Neural crest cell (in vitro differentiated cells): ENCODE data around the gene DNMBP. TPM values are rescaled to one million over a fixed set of nuclear protein-coding genes. Genes with fewer than 3 reads are reported as not detected.

Source experiments
- DNase-seq: peaks from one replicate; pipeline ENCODE4 v3.0.0; 2021; ENCODE audit warnings: low read depth, mixed read lengths, low spot score
- H3K27ac Mint-ChIP-seq: one replicate; pipeline ENCODE4 v1.8.0; 2021; ENCODE audit warnings: mild to moderate bottlenecking, mixed read lengths; ENCODE audit not compliant: unreplicated experiment
- H3K27me3 Mint-ChIP-seq: 2 replicates; pipeline ENCODE4 v1.8.0; 2021; ENCODE audit warnings: low read depth, mild to moderate bottlenecking, mixed read lengths
- H3K36me3 Mint-ChIP-seq: 2 replicates; pipeline ENCODE4 v1.8.0; 2021; ENCODE audit warnings: low read depth, mild to moderate bottlenecking, mixed read lengths
- H3K4me1 Mint-ChIP-seq: 2 replicates; pipeline ENCODE4 v1.8.0; 2021; ENCODE audit warnings: mixed read lengths
- H3K4me3 Mint-ChIP-seq: one replicate; pipeline ENCODE4 v1.8.0; 2021; ENCODE audit warnings: mild to moderate bottlenecking, mixed read lengths
- H3K9me3 Mint-ChIP-seq: 2 replicates; pipeline ENCODE4 v1.8.0; 2021; ENCODE audit warnings: mixed read lengths
- total RNA-seq: library from RNA; stranded (reverse); gene quantifications from 2 replicates; pipeline ENCODE4 v1.2.1, GENCODE V29; 2021
- TF ChIP-seq, protein P1 (sequence below): fragments of 200-600 bp; sonication (generic); conservative IDR thresholded peaks from 2 replicates; pipeline ENCODE4 v1.5.0; 2021; ENCODE audit warnings: antibody characterized with exemption, mild to moderate bottlenecking

DNMBP gene
- total RNA-seq, 1 donor from 2014 or later: 17.8 TPM

DNA sequence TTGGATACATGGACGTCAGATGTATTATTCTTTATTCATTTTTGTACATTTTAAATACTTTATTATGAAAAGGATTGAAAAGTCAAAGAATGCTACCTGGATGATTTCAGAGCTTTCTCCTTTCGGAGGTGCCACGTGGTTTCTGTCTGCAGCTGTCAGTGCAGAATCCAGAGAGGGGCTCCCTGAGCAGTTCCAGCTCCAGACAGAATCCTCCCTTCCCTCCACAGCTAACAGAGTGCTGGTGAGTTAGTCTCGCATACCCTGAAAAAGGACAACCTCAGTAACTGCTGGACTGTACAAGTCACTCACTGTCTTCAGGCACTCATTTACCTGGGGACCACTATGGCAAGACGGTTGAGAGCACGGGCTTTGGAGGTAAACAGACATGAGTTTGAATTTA, 10.9 kb downstream of the DNMBP start:
- H3K4me3 Mint-ChIP-seq: no peak overlapping the region
- no peak for DNase-seq
- TF ChIP-seq, protein P1, sequence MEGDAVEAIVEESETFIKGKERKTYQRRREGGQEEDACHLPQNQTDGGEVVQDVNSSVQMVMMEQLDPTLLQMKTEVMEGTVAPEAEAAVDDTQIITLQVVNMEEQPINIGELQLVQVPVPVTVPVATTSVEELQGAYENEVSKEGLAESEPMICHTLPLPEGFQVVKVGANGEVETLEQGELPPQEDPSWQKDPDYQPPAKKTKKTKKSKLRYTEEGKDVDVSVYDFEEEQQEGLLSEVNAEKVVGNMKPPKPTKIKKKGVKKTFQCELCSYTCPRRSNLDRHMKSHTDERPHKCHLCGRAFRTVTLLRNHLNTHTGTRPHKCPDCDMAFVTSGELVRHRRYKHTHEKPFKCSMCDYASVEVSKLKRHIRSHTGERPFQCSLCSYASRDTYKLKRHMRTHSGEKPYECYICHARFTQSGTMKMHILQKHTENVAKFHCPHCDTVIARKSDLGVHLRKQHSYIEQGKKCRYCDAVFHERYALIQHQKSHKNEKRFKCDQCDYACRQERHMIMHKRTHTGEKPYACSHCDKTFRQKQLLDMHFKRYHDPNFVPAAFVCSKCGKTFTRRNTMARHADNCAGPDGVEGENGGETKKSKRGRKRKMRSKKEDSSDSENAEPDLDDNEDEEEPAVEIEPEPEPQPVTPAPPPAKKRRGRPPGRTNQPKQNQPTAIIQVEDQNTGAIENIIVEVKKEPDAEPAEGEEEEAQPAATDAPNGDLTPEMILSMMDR: no peak
- no peaks in the 10 kb centered on the region for H3K9me3 Mint-ChIP-seq
- H3K27ac Mint-ChIP-seq: peak overlapping the region; percentile 43
- H3K27me3 Mint-ChIP-seq: no peaks in the 10 kb centered on the region
- no peaks in the 10 kb centered on the region for H3K36me3 Mint-ChIP-seq
- peaks cover 24% of the 10 kb centered on the region for H3K4me1 Mint-ChIP-seq

DNA sequence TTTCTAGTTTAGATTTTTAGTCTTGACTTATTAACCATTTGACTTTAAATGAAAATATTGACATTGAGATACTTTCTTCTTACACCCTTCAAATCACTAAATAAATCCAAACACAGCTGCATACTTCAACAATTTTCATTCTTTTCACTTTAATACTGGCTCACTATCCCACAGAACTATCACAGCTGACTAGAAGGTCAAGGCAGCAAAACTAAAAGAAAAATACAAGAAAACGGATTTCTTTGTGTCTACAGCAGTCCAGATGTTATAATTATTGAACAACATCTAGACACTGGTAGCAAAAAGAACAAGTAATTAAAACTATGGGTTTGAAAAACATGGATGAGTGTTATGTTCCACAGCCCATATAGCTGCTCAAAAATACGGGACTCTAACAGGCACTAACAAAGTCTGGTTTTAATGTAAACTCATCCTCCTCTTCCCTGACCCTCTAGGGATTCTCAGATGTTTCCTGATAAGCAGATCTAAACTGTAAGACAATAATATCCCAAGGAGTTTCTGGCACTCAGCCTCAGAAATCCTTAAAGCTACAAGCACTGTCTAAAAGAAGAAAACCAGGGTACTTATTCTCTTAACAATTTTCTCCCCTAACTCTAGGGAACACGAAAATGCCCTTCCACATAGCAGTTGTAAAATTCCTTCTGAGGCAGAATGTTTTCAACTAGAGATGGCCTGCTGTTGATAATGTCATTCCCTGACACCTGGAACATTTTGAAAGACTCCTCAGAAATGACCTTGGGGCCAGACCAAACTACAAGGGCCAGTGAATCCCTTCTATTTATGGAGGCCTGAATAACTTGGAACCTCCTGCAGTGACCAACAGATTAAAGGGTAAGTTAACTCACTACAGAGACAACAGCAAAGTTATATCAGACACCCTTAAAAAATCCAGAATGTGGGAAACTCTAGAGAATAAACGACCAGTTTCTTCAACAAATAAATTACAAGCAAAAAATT, 12.8 kb downstream of the DNMBP start:
- peaks cover 24% of the 10 kb centered on the region for H3K4me1 Mint-ChIP-seq
- no peak for DNase-seq
- no peaks in the 10 kb centered on the region for H3K27me3 Mint-ChIP-seq
- no peaks in the 10 kb centered on the region for H3K36me3 Mint-ChIP-seq
- H3K9me3 Mint-ChIP-seq: no peaks in the 10 kb centered on the region
- no peak overlapping the region for H3K4me3 Mint-ChIP-seq
- TF ChIP-seq, protein P1: no peak
- H3K27ac Mint-ChIP-seq: peak overlapping the region; percentile 15

DNA sequence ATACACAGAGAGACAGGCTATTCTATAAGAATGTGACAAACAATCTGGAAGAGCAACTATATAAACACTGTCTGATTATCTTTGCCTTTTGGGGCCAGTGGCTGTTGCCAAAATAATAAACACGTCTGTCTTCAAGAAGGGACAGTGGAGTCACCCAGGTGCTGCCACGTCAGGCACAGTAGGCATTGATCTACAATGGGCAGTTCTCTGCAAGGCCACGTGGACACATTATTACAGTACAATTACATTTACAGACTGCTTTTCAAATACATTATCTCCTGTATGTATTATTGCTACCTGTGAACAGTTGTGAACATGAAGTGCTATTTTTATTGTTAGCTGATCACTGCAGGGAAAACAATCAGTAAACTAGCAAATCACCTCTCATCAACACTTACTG, 14.0 kb downstream of the DNMBP start:
- H3K27me3 Mint-ChIP-seq: no peaks in the 10 kb centered on the region
- no peak overlapping the region for H3K27ac Mint-ChIP-seq
- TF ChIP-seq, protein P1: no peak
- DNase-seq: no peak
- H3K4me3 Mint-ChIP-seq: no peak overlapping the region
- H3K9me3 Mint-ChIP-seq: no peaks in the 10 kb centered on the region
- no peaks in the 10 kb centered on the region for H3K36me3 Mint-ChIP-seq
- peaks cover 24% of the 10 kb centered on the region for H3K4me1 Mint-ChIP-seq

DNA sequence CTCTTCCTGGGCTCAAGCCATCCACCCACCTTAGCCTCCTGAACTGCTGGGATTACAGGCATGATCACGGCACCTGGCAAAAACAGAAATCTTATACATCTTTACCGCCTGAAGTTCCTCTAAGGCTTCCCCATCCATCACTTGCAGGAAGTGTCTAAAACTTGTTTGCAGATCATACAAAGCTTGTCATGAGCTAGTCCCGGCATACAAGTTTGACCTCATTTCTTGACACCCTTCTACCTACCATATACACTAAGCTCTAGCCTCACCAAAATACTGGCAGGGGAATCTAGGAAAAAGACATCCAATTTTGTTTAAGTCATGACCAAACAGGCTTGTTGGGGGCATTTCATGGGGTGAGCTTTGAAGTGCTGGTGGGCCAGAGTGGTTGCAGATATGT, 14.5 kb downstream of the DNMBP start:
- Mint-ChIP-seq H3K9me3 (no peaks in the 10 kb centered on the region), H3K27ac (no peak overlapping the region), H3K36me3 (no peaks in the 10 kb centered on the region), H3K4me1 (peaks cover 24% of the 10 kb centered on the region), H3K27me3 (no peaks in the 10 kb centered on the region), H3K4me3 (no peak overlapping the region)
- TF ChIP-seq, protein P1: no peak
- DNase-seq: no peak

DNA sequence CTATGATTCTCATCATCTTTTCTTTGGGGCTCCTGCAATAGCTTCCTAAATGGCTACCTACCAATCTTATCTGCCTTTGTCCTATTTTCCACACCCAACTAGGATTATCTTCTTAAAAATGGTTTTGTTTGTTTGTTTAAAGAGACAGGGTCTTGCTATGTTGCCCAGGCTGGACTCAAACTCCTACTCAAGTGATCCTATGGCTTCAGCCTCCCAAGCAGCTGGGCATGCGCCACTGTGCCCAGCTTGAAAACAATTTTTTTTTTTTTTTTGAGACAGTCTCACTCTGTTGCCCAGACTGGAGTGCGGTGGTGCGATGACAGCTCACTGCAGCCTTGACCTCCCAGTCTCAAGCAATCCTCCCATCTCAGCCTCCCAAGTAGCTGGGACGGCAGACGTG, 14.9 kb downstream of the DNMBP start:
- H3K27me3 Mint-ChIP-seq: no peaks in the 10 kb centered on the region
- H3K4me1 Mint-ChIP-seq: peaks cover 24% of the 10 kb centered on the region
- no peaks in the 10 kb centered on the region for H3K9me3 Mint-ChIP-seq
- TF ChIP-seq, protein P1: no peak
- no peak overlapping the region for H3K27ac Mint-ChIP-seq
- H3K36me3 Mint-ChIP-seq: no peaks in the 10 kb centered on the region
- H3K4me3 Mint-ChIP-seq: no peak overlapping the region
- DNase-seq: no peak
